Brain pericyte (primary cell): ENCODE measurements around the gene COX7A2.

Source experiments
- DNase-seq: peaks from one replicate; pipeline ENCODE4 v3.0.0-alpha.2; 2012; ENCODE audit warnings: low read depth, low spot score

The COX7A2 gene

GRCh38 chr6:75268121-75268987 is 24.8 kb upstream of the COX7A2 start:
- DNase-seq = no peak

GRCh38 chr6:75267461-75267860 is 23.9 kb upstream of the COX7A2 start:
- DNase-seq = no peak

- peak; percentile 26 for DNase-seq
Observed at GRCh38 chr6:75266716-75267291, 23.2 kb upstream of the COX7A2 start.

GRCh38 chr6:75263401-75263750 is 19.8 kb upstream of the COX7A2 start:
- DNase-seq = no peak

GRCh38 chr6:75262716-75263400 is 19.3 kb upstream of the COX7A2 start:
- no peak for DNase-seq

- DNase-seq = no peak
Observed at GRCh38 chr6:75261299-75261698, 17.7 kb upstream of the COX7A2 start.

GRCh38 chr6:75257343-75258087 is 13.9 kb upstream of the COX7A2 start:
- no peak for DNase-seq

- DNase-seq = no peak
Observed at GRCh38 chr6:75250552-75250951, 7.0 kb upstream of the COX7A2 start.

GRCh38 chr6:75249837-75250236 is 6.2 kb upstream of the COX7A2 start:
- no peak for DNase-seq

GRCh38 chr6:75246386-75246785 is 2.8 kb upstream of the COX7A2 start:
- no peak for DNase-seq

- no peak for DNase-seq
Observed at GRCh38 chr6:75244063-75244584, 523 bp upstream of the COX7A2 start.

- DNase-seq = no peak
Observed at GRCh38 chr6:75236630-75237029, 7.0 kb downstream of the COX7A2 start.

- no peak for DNase-seq
Observed at GRCh38 chr6:75235271-75235670, 8.3 kb downstream of the COX7A2 start.

- no peak for DNase-seq
Observed at GRCh38 chr6:75234126-75234865, 9.3 kb downstream of the COX7A2 start.

- no peak for DNase-seq
Observed at GRCh38 chr6:75233092-75233615, 10.4 kb downstream of the COX7A2 start.

- DNase-seq = no peak
Observed at GRCh38 chr6:75230484-75231325, 12.9 kb downstream of the COX7A2 start.

GRCh38 chr6:75224303-75224926 is 19.2 kb downstream of the COX7A2 start:
- DNase-seq = no peak

- no peak for DNase-seq
Observed at GRCh38 chr6:75223428-75223827, 20.2 kb downstream of the COX7A2 start.

- no peak for DNase-seq
Observed at GRCh38 chr6:75222261-75222660, 21.3 kb downstream of the COX7A2 start.
